Lower leg skin (tissue), 4 donors: ENCODE data around the gene SAMHD1. TPM values are rescaled to one million over a fixed set of nuclear protein-coding genes. Genes with fewer than 3 reads are reported as not detected.
"Not testable (repeated sequence)": the region's sequence is repeated elsewhere in the genome, so short reads cannot be mapped to it uniquely, and the experiment has no call there.

Experiments used
- DNase-seq, 2 donors: peaks; one replicate each; pipeline ENCODE4 v3.0.0-alpha.2; 2019; ENCODE audit warnings: low spot score in 2 of 2
- H3K4me3 ChIP-seq: fragments of 200-600 bp; sonication (generic); 2 replicates; pipeline ENCODE4 v1.5.1; 2017; ENCODE audit warnings: mild to moderate bottlenecking, low read depth; ENCODE audit not compliant: poor library complexity, severe bottlenecking
- POLR2A ChIP-seq, 2 donors: fragments of 450-650 bp; IDR thresholded peaks; one replicate each; pipeline ENCODE4 v1.6.1; 2016 to 2017; ENCODE audit warnings: antibody characterized with exemption in 2 of 2, mild to moderate bottlenecking in 1 of 2, moderate library complexity in 1 of 2
- WGBS, 2 donors: methylation state at CpG; one replicate each; pipeline ENCODE4 v1.1.5; 2018; 5-methylcytosine and 5-hydroxymethylcytosine counted together
- intact Hi-C: fragments of 100-400 bp; cut with DNase I; formaldehyde crosslinking; loops from one replicate; pipeline ENCODE4 v1.15.0; 2023; ENCODE audit warnings: low total_unique reads
- total RNA-seq, 4 donors: library from RNA; depleted of rRNA; stranded (reverse); fragments of >200 nt; gene quantifications; one replicate each; pipeline ENCODE4 v1.1.0, GENCODE V29; 2016
- TF ChIP-seq, protein P1 (sequence below), 3 donors: fragments of 450-650 bp; IDR thresholded peaks; one replicate each; pipeline ENCODE4 v1.5.1; 2016; ENCODE audit warnings: antibody characterized with exemption in 3 of 3, mild to moderate bottlenecking in 3 of 3, moderate library complexity in 2 of 3

Gene SAMHD1
- total RNA-seq, 4 donors from 2014 or later = 29.4 to 109 (median 38.3) TPM

- TF ChIP-seq, protein P1, sequence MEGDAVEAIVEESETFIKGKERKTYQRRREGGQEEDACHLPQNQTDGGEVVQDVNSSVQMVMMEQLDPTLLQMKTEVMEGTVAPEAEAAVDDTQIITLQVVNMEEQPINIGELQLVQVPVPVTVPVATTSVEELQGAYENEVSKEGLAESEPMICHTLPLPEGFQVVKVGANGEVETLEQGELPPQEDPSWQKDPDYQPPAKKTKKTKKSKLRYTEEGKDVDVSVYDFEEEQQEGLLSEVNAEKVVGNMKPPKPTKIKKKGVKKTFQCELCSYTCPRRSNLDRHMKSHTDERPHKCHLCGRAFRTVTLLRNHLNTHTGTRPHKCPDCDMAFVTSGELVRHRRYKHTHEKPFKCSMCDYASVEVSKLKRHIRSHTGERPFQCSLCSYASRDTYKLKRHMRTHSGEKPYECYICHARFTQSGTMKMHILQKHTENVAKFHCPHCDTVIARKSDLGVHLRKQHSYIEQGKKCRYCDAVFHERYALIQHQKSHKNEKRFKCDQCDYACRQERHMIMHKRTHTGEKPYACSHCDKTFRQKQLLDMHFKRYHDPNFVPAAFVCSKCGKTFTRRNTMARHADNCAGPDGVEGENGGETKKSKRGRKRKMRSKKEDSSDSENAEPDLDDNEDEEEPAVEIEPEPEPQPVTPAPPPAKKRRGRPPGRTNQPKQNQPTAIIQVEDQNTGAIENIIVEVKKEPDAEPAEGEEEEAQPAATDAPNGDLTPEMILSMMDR (IDR thresholded peaks at IDR 0.05) = no peak
- TF ChIP-seq POLR2A (IDR thresholded peaks at IDR 0.05) = no peak
- no peak overlapping the region for H3K4me3 ChIP-seq
- 69 to 74% methylated on average over 10 of the region's 10 CpGs for WGBS, 2 donors
- intact Hi-C loops = no loop called here
- DNase-seq = no peak
These were observed 106.1 kb downstream of the SAMHD1 start for GRCh38 chr20:36845288-36845971.

DNA sequence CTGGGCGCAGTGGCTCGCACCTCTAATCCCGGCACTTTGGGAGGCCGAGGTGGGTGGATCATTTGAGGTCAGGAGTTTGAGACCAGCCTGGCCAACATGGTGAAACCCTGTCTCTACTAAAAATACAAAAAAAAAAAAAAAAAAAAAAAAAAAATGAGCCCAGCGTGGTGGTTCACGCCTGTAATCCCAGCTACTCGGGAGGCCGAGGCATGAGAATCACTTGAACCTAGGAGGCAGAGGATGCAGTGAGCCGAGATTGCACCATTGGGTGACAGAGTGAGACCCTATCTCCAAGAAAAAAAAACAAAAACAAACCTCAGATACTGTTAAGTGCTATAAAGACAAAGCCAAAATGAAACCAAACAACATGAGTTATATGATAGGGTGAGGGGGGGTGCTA, 110.5 kb downstream of the SAMHD1 start:
- intact Hi-C loops, DNase-seq, H3K4me3 ChIP-seq: not testable (repeated sequence)
- 95 to 96% methylated on average over 9 of the region's 9 CpGs for WGBS, 2 donors

Other genes starting within 250 kb of the SAMHD1 start
- 10 to 100 TPM; 16.6 to 21.8 (median 19.8) TPM for gene NDRG3, start 205.6 kb downstream of the SAMHD1 start, total RNA-seq
- 10 to 100 TPM in 1 of 4 donors, 1 to 10 TPM in 3; 7.9 to 11.6 (median 9.0) TPM for gene DSN1, start 177.9 kb downstream of the SAMHD1 start, total RNA-seq
- gene TLDC2, start 75.6 kb downstream of the SAMHD1 start, total RNA-seq = under 1 TPM in 2 of 4 donors, not detected in 2; 0.42 to 0.58 TPM
- gene RBL1, start 144.3 kb upstream of the SAMHD1 start, total RNA-seq = 1 to 10 TPM; 3.4 to 5.3 (median 4.8) TPM
- gene RPN2, start 227.6 kb upstream of the SAMHD1 start, total RNA-seq = 100 to 1,000 TPM in 2 of 4 donors, 10 to 100 TPM in 2; 76.0 to 128 (median 102) TPM
- gene MROH8, start 227.8 kb upstream of the SAMHD1 start, total RNA-seq = 1 to 10 TPM in 3 of 4 donors, under 1 TPM in 1; 0.59 to 6.8 (median 2.3) TPM